Epithelial cell of esophagus (primary cell): ENCODE measurements around the gene JMY.

Experiments
- DNase-seq: peaks from one replicate; pipeline ENCODE4 v3.0.0; 2010; ENCODE audit warnings: low read depth
- H3K4me3 ChIP-seq: 2 replicates; pipeline ENCODE4 v1.5.1; 2011; ENCODE audit warnings: mild to moderate bottlenecking, low read length, control low read depth
- TF ChIP-seq, protein P1 (sequence below): IDR thresholded peaks from 2 replicates; pipeline ENCODE4 v1.5.1; 2011; ENCODE audit warnings: low read depth, mild to moderate bottlenecking, low read length, control low read depth, inconsistent platforms; ENCODE audit not compliant: insufficient read depth; ENCODE audit errors: missing control alignments

Gene JMY

DNA sequence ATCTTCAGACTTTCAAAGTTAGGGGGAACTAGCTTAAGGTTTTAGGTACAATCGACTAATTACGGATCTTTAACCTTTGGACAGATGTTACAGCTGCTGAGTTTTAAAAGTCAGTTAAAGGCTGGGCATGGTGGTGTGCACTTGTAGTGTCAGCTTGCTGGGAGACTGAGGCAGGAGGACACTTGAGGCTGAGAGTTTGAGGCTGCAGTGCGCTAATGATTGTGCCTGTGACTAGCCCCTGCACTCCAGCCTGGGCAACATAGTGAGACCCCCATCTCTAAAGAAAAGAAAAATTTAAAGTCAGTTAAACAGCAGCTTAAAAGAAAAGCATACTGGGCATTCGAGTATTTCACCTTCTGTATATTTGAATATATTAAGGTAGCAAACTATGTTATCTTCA lies 51.4 kb downstream of the JMY start:
- TF ChIP-seq, protein P1, sequence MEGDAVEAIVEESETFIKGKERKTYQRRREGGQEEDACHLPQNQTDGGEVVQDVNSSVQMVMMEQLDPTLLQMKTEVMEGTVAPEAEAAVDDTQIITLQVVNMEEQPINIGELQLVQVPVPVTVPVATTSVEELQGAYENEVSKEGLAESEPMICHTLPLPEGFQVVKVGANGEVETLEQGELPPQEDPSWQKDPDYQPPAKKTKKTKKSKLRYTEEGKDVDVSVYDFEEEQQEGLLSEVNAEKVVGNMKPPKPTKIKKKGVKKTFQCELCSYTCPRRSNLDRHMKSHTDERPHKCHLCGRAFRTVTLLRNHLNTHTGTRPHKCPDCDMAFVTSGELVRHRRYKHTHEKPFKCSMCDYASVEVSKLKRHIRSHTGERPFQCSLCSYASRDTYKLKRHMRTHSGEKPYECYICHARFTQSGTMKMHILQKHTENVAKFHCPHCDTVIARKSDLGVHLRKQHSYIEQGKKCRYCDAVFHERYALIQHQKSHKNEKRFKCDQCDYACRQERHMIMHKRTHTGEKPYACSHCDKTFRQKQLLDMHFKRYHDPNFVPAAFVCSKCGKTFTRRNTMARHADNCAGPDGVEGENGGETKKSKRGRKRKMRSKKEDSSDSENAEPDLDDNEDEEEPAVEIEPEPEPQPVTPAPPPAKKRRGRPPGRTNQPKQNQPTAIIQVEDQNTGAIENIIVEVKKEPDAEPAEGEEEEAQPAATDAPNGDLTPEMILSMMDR = no peak
- H3K4me3 ChIP-seq = no peak overlapping the region
- no peak for DNase-seq

DNA sequence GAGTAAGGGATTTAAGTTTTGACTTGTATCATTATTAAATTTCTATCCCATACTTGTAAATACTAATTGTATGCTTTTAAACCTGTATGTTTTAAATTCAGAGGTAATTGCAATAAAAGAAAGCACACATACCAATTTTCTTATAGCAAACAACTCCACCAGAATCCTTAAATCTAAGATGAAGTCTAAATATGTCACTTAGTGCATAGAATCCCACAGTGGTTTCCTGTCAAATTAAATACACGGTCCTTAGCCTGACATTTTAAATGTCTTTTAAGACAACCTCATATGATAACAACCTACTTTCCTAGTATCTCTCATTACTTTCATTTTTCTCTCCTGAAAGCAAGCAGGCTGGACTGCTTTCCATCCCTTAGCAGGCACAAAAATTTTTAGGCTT lies 52.0 kb downstream of the JMY start:
- TF ChIP-seq, protein P1 = no peak
- no peak for DNase-seq

GRCh38 chr5:79295029-79295428 lies 59.1 kb downstream of the JMY start:
- H3K4me3 ChIP-seq = no peak overlapping the region
- no peak for DNase-seq
- TF ChIP-seq, protein P1 = no peak

More for the DNA sequence above, 52.0 kb downstream of the JMY start:
- H3K4me3 ChIP-seq = no peak overlapping the region

GRCh38 chr5:79297661-79298060 lies 61.7 kb downstream of the JMY start:
- no peak overlapping the region for H3K4me3 ChIP-seq
- TF ChIP-seq, protein P1 = no peak
- no peak for DNase-seq

DNA sequence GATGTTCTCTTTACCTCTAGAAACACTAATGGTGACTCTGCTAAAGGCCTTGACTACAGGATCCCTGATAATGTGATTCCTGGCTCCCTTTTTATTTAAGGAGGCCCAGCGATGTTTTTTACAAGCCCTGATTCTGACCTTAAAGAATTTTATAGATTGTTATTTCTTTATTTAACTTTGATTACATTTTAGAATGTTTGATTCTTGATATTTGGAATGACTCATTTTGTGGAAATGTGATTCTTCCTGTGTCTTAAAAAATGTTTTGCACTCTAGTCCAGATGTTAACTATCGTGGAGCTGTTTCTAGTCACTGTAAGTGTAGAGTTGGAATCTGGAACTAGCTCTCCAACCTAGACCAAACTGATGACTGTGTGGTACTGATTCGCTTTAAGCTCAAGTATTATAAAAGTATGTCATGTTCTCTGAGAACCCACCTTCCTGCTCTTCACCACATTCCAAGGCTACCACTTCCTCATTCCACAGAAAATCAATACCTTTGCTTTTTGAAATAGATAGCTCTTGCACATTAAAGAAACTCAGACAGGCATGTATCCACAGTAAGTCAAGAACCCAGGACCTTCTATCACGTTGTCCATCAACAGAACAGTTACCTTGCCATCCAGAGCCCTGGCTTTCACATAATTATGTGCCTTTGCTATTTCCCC lies 65.2 kb downstream of the JMY start:
- TF ChIP-seq, protein P1 = no peak
- no peak overlapping the region for H3K4me3 ChIP-seq
- no peak for DNase-seq

GRCh38 chr5:79302454-79302853 lies 66.5 kb downstream of the JMY start:
- DNase-seq = no peak
- TF ChIP-seq, protein P1 = no peak
- no peak overlapping the region for H3K4me3 ChIP-seq

DNA sequence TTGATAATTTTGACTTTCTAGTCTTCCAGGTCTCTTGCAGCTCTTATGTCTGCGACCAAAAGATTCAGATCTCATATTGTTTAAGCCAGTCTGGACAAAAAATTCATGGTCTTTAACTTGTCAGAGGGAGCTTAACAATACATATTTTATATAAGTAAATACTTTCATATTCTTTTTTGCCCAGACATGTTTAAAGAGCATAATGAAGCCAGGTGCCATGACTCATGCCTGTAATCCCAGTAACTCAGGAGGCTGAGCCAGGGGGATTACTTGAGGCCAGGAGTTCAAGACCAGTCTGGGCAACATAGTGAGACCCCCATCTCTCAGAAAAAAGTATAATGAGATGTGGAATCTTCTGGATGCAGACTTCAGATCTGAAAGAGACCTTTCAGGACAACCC lies 69.8 kb downstream of the JMY start:
- H3K4me3 ChIP-seq = no peak overlapping the region
- TF ChIP-seq, protein P1 = no peak
- DNase-seq = peak; percentile 77
